ENCODE measurements around the gene PKD1L1.

DNA sequence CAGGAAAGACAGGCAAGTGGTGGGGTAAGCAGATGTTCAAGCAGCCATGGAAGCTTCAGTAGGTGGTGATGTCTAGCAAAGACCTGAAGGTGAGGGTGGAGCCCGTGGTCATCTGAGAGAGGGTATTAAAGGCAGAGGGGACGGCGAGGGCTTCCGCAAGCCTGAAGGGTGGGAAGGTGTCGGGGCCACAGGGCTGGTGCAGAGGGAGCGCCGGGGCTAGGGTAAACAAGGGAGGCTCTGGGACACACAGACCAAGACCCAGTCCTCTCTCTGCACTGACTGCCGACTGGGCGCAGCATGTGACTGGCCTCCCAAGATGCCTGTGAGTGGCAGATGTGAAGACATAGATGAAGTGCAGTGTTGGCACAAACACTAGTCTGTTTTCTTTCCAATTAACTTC lies 132.4 kb downstream of the PKD1L1 start:
- TF ChIP-seq POLR2AphosphoS5 (IDR thresholded peaks at IDR 0.05; ENCODE audit: borderline replicate concordance, low read depth, low read length) (no peak), EZH2 (IDR thresholded peaks at IDR 0.05) (no peak)
